Measurements from ENCODE around the gene CDH11. TPM values are rescaled to one million over a fixed set of nuclear protein-coding genes. Genes with fewer than 3 reads are reported as not detected.

CDH11 gene
- total and polyA plus RNA-seq, 2 experiments from 2014 or later: 3.5 to 19.6 TPM

- TF ChIP-seq REST (IDR thresholded peaks at IDR 0.05; ENCODE audit: unreplicated experiment): no peak
- TF ChIP-seq EZH2 (IDR thresholded peaks at IDR 0.05; ENCODE audit: low read depth, unreplicated experiment): no peak
Observed at GRCh38 chr16:64919929-64920607, 201.8 kb downstream of the CDH11 start (continued).

DNA sequence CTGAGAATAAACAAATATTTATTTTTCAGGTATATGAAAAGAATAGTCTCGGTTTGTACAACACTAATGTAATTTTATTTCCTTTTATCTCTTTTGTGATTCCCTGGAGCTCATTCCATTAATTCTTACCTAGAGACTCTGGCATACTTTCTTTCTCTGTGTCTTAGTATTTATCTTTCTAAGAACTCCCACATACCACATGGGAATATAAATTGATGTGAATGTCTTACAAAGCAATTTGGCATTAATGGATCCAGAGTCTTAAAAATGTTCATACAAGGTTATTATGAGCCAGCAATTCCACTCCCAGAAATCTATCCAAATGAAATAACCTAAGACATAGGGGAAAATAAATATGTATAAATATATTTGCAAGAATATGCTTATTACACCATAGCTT is 202.7 kb downstream of the CDH11 start:
- H3K4me2 ChIP-seq: no peak overlapping the region
- no peak for ATAC-seq
- H3F3A ChIP-seq (replicated peaks; ENCODE audit: low read depth): no peaks in the 10 kb centered on the region
- no peak overlapping the region for H3K27ac Mint-ChIP-seq
- no peak overlapping the region for H2AFZ ChIP-seq
- no peak overlapping the region for H3K4me3 ChIP-seq
- no peaks in the 10 kb centered on the region for H3K79me2 ChIP-seq (replicated peaks; ENCODE audit: insufficient read depth)
- H3K36me3 Mint-ChIP-seq (ENCODE audit: low read depth): no peaks in the 10 kb centered on the region; the same call in 2 of the 3 replicates
- H3K27me3 Mint-ChIP-seq (ENCODE audit: insufficient read depth, low read depth, poor library complexity): no peaks in the 10 kb centered on the region
- no peak for DNase-seq (ENCODE audit: low spot score)
- H4K20me1 ChIP-seq (replicated peaks; ENCODE audit: insufficient read depth): no peaks in the 10 kb centered on the region
- H3K9me3 Mint-ChIP-seq: peaks cover 3% of the 10 kb centered on the region; the same call in 2 of the 3 replicates
- no peaks in the 10 kb centered on the region for H3K27me3 ChIP-seq (ENCODE audit: insufficient read depth)
- no peaks in the 10 kb centered on the region; the same call in 1 of the 2 replicates for H3K36me3 ChIP-seq (ENCODE audit: insufficient read depth)
- no peak overlapping the region for H3K4me3 Mint-ChIP-seq
- no peaks in the 10 kb centered on the region for H3K4me1 ChIP-seq (ENCODE audit: insufficient read depth)
- H3K4me1 Mint-ChIP-seq: peaks cover 5% of the 10 kb centered on the region; the same call in 2 of the 3 replicates
- peaks cover 4% of the 10 kb centered on the region; the same call in 1 of the 2 replicates for H3K9me2 ChIP-seq (ENCODE audit: insufficient read depth)
- no peak overlapping the region for H3K27ac ChIP-seq (ENCODE audit: low read depth)
- TF ChIP-seq JUNB (IDR thresholded peaks at IDR 0.05; ENCODE audit: unreplicated experiment): no peak
- TF ChIP-seq EZH2phosphoT487 (IDR thresholded peaks at IDR 0.05; ENCODE audit: unreplicated experiment): no peak
- no peak for TF ChIP-seq STAT1 (IDR thresholded peaks at IDR 0.05; ENCODE audit: unreplicated experiment)
- no peak for TF ChIP-seq ZNF114 (CRISPR knock-in tag; IDR thresholded peaks at IDR 0.05)
- no peak for TF ChIP-seq ZNF462 (CRISPR knock-in tag; IDR thresholded peaks at IDR 0.05)
- no peak for TF ChIP-seq CREB1 (CRISPR knock-in tag; IDR thresholded peaks at IDR 0.05; ENCODE audit: low read depth)
- no peak for TF ChIP-seq REST (IDR thresholded peaks at IDR 0.05; ENCODE audit: unreplicated experiment)
- TF ChIP-seq NANOG (IDR thresholded peaks at IDR 0.05; ENCODE audit: borderline replicate concordance): no peak
- no peak for TF ChIP-seq POLR2AphosphoS5 (IDR thresholded peaks at IDR 0.05; ENCODE audit: low read depth)
- no peak for TF ChIP-seq EZH2 (IDR thresholded peaks at IDR 0.05; ENCODE audit: low read depth, unreplicated experiment)
- no peak for TF ChIP-seq ZNF331 (CRISPR knock-in tag; IDR thresholded peaks at IDR 0.05; ENCODE audit: low read depth)
